NCI-H748 (cell line): Measurements from ENCODE around the gene DAPL1.

Experiments used
- DNase-seq: peaks from one replicate; lab custom pipeline; 2025; ENCODE audit not compliant: unreplicated experiment; lab: John Stamatoyannopoulos, UW

DAPL1 gene

DNA sequence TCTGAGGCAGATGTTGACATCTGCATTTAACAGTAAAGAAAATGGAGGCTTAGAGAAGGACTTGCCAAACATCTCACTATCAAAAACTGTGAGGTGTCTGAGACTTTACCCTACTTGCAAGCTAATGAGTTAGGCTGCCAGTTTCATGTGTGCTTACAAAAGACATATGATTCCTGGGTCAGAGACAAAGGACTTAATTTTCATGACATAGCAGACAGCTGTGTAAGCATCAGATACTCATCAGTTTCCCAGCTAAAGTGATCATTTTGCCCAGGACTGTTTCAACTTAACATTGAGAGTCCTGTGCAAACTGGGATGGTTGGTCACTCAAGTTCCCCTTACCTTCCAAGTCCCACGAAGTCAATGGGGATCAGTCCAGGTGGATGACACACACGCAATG lies 18.9 kb upstream of the DAPL1 start:
- DNase-seq: peak; percentile 81

DNA sequence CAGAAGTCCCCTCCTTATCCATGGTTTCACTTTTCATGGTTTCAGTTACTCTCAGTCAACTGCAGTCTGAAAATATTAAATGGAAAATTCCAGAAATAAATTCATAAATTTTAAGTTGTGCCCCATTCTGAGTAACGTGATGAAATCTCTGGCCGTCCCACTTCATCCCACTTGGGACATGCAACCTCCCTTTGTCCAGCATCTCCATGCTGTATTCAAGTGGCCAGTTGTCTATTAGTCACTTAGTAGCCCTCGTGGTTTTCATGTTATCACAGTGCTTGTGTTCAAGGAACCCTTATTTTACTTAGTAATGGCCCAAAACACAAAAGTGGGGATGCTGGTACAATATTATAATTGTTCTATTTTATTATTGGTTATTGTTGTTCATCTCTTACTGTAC lies 18.0 kb upstream of the DAPL1 start:
- DNase-seq: no peak

DNA sequence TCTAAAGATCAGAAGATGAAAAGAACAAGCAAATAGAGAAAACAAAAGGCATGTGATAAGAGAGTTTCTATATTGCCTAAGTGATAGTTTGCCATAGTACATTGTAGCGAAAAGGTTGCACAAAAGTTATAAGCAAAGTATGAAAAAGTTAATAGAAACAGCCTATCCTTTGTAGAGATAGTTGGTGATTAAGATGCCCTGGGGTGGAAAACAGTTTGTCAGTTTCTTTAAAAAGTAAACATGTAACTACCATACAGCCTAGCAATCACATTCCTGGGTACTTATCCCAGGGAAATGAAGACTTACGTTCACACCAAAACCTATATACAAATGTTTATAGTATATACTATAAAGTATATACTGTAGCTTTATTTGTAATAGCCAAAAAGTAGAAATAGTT lies 16.9 kb upstream of the DAPL1 start:
- no peak for DNase-seq

DNA sequence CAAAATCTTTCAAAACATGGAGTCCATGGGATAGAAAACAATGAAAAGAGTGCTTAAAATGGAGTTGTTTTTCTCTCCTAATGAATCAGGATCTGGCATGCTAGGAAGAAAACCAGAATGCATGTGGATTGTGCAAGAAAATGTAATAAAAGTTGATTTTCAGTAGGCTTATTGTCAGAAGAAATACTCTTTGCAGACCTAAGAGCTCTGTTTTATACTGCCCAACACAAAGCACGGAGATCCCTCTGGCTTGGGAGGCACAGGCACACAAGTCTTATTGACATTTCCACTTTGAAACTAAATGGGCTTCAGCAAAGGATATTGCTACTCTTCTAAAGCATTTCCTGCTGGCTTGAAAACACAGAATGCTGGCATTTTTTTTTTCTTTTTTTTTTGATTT lies 15.5 kb upstream of the DAPL1 start:
- DNase-seq: no peak

DNA sequence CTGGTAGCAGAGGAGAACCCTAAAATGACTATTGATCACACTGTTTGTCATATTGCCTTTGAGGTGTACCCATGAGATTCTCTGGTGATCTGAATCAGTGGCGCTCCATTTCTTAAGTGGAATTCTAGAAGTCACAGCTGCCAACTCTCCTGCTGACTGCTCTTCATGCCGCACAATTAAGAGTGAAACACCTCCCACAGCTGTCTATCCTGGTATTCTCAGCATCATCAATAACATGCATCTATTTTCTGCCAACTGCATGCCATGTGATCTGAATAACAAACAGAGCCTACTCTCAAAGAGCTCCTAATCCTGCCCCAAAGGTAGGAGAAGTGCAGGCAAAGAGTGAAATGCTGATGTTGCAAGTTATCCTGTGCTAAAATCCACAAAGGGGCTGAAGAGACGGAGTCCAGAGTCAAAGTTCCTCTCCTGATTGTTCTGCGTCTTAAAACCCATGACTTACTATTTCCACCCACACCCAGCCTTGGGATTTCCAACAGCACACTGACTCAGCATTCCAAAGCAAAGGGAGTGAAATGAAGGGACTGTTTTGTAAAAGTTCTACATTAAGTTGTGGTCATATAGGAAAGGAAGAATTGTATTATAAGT lies 13.7 kb upstream of the DAPL1 start:
- DNase-seq: no peak

DNA sequence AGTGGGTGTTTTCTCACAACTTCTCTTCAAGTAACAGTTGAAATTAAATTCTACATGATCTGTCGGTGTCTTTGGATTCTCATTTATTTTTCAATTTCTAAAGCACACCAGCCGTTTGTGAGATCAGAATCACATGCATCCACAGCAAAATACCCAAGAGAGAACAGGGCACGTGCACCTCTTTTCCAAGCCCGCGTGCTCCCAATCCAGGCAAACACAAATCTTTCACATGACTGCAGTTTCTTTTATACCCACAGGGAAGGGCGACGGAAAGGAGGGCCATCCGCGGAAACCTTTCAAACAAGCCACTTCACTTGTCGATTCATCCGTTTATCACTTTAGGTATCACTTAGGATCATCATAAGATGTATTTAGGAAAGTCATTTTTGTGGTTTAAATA lies 13.0 kb upstream of the DAPL1 start:
- no peak for DNase-seq

DNA sequence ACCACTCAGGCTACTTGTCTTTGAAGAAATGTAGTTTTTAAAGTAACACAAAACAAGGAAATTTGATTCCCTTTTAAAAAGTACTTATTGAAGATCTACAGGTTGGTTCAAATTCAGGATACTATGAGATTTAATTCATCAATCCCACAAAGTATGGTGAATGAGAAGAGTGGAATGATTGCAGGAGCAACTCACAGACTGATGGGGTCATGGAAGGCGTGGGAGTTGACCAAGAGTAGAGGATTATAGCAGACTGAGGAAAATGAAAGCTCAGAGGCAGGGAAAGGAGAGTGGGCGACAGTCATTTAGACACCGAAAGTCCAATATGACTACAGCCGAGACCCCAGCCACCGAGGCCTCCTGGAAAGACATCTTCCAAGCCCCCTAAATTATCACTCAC lies 12.5 kb upstream of the DAPL1 start:
- no peak for DNase-seq

GRCh38 chr2:158783923-158784322 lies 11.2 kb upstream of the DAPL1 start:
- peak; percentile 12 for DNase-seq

DNA sequence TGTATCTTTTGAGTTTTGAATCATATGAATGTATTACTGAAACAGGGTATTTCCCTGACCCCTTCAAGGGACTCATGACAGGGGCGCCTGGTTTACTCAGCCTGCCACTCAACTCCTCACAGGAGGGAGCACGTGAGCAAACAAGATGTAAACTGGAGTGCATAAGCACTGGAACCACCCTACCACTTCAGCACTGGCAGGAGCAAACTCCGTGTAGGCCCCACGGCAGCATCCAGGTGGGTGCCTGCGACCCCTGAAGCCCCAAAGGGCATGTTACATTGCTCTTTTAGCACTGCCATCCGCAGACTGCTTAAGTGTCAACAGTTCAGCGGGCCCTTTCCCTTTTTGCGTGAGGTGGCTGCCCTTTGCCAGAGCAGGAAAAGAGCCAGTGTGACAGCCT lies 8.2 kb upstream of the DAPL1 start:
- no peak for DNase-seq

DNA sequence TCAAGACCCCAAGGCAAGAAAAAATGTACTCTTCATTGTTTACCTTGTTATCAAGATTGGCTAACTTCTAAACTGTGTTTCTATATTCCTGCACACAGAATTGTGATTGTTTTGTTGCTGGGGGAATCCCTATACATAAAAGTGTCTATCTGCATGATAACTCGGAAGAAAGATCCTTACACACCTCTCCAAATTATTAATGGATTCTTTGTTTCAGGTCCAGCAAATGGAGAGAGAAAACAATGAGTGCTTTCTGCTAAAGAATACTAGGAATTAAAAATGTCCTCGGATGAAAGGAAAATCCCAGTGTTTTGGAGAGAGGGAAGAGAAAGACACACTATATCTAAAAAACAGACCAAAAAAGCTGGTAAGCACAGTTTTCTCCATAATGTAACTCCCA lies 6.2 kb upstream of the DAPL1 start:
- no peak for DNase-seq

DNA sequence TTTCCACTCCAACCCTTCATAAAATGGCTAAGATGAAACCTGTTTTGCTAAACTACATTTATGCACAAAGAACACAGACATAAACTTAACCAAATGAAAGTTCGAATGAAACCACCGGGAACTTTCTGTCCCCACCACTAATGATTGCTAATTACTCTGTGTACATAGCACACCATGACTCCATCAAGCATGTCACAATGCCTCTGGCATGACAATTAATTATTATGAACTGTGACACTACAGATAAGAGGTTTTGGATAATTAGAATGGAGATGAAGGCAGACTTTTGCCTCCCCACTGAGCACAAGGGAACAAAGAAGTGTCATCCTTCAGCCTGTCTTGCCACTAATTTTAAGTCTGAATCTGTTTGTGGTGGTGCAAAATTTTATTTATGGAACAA lies 1.5 kb downstream of the DAPL1 start:
- DNase-seq: peak; percentile 76

- no peak for DNase-seq
These were observed 3.0 kb downstream of the DAPL1 start for GRCh38 chr2:158797963-158798700.

DNA sequence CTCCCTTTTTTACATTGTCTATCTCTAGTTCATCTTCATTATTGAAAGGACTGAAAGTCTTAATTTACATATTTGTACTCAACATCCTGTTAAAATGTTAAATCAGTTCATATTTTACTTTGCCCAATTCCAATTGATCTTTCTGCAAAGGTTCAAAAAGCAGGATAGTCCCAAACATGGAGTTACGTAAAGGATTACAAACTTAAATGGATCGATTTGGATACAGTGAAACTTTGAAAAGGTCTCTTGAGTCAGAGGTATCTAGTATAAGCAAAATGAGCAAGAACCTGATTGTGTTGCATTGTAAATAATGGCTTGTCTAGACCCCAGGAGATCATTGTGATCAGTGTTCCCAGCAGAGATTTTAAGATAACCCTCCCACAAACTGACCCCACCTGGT lies 4.1 kb downstream of the DAPL1 start:
- DNase-seq: no peak

GRCh38 chr2:158803506-158803905 lies 8.4 kb downstream of the DAPL1 start:
- DNase-seq: no peak

DNA sequence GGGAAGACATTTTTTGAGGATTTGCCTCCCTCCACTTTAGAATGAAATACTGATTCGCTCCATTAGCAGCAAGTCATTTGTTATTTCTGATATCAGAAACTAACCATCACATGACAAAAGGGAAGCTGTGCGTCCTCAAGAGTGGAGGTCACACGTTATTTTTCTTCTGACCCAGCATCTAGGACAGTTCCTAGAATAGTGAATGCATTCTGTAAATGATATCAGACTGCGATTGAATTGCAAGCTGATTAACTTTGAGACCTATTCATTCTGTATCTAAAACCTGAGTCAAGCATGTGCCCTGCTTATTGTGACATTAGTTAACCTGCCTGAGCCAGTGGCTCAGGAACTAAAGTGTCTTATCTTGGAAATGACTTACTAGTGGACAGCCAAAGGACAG lies 10.1 kb downstream of the DAPL1 start:
- no peak for DNase-seq

- no peak for DNase-seq
These were observed 10.8 kb downstream of the DAPL1 start for GRCh38 chr2:158805936-158806335.

DNA sequence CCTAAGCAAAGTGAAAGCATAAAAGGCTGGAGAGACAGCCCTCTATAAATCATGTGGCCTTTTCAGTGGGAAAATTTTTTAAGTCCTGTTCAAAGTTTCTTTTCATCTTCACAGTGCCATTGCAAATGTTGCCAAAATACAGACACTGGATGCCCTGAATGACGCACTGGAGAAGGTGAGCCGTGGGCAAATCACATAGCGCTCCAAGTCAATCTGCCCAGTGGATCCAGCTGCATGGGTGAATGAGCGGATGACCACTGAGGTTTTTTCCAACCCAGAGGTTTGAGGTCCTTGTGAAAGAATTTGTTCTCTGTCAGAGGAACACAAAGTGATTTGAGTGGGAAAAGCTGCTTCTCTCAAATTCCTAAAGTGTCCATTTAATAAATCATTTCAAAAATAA lies 11.8 kb downstream of the DAPL1 start:
- DNase-seq: no peak

GRCh38 chr2:158808426-158808825 lies 13.3 kb downstream of the DAPL1 start:
- no peak for DNase-seq

GRCh38 chr2:158809816-158810215 lies 14.7 kb downstream of the DAPL1 start:
- DNase-seq: no peak

- no peak for DNase-seq
These were observed 15.8 kb downstream of the DAPL1 start for GRCh38 chr2:158810731-158811460.

GRCh38 chr2:158815166-158815565 lies 20.0 kb downstream of the DAPL1 start:
- no peak for DNase-seq

DNA sequence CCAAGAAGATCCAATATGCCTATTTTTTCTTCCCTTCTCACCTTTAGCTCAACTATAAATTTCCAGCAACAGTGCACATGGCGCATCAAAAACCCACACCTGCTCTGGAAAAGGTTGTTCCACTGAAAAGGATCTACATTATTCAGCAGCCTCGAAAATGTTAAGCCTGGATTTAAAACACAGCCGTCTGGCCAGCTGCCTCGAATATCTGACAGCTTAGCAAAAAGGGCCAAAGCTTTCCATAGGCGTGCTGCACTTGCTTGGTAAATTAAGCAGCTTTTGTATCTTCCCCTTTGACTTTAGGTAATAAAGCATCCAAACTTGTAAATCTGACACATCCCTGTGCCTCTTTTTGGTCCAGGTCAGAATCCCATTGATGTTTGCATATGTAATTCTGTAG lies 20.5 kb downstream of the DAPL1 start:
- DNase-seq: no peak
